Astrocyte of the cerebellum (primary cell): ENCODE measurements around the gene KDR.

ENCODE experiments used
- DNase-seq: peaks from one replicate; pipeline ENCODE4 v3.0.0-alpha.2; 2011; ENCODE audit warnings: low read depth
- H3K4me3 ChIP-seq: 2 replicates; pipeline ENCODE4 v1.5.1; 2011; ENCODE audit warnings: mild to moderate bottlenecking, low read depth, low read length, moderate library complexity
- CTCF ChIP-seq: IDR thresholded peaks from 2 replicates; pipeline ENCODE4 v1.5.1; 2012; ENCODE audit warnings: low read length, low read depth, moderate library complexity, mild to moderate bottlenecking; ENCODE audit errors: missing control alignments
- in situ Hi-C: cut with HindIII; loops from 2 replicates; pipeline ENCODE4 v1.10.0; 2017; ENCODE audit warnings: low sequenced_read_pairs

KDR gene

DNA sequence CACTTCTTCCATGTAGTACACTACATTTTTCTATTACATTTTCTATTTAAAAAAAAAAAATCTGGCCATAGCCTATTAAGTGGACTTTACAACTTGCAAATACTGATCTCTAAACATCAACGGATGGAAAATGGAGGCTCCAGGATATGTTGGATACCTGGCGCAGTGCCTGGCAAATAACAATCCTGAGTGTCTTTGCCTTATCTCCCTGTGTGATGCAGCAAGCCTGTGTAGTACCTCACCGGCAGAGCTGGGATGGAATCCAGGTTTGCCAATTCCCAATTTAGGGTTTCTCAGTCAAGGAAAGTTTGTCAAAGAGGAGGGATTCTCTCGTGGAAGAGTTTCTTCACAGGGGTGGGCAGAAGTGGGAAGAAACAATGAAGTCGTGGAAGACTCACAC lies 93.2 kb downstream of the KDR start:
- in situ Hi-C loops: no loop called here
- TF ChIP-seq CTCF: no peak
- no peak for DNase-seq
- no peak overlapping the region for H3K4me3 ChIP-seq

DNA sequence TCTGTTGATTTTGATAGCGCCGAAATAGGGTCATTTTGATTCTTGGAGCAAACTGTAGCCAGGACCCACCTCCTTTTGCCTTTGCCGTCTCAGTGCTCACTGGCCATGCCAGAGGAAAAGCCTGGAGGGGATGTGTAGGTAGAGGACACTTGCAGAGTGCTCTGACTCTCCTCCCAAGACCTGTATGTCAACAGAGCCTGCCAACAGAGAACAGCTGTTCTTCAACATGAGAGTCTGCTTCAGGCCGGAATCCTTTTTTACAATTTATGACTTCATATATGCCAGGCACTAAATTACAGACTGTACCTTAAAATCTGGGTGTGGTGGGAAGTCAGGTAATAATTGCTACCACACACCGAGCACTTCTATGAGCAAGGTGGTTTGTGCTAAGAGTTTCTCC lies 94.2 kb downstream of the KDR start:
- in situ Hi-C loops: no loop called here
- no peak overlapping the region for H3K4me3 ChIP-seq
- DNase-seq: no peak
- TF ChIP-seq CTCF: no peak

DNA sequence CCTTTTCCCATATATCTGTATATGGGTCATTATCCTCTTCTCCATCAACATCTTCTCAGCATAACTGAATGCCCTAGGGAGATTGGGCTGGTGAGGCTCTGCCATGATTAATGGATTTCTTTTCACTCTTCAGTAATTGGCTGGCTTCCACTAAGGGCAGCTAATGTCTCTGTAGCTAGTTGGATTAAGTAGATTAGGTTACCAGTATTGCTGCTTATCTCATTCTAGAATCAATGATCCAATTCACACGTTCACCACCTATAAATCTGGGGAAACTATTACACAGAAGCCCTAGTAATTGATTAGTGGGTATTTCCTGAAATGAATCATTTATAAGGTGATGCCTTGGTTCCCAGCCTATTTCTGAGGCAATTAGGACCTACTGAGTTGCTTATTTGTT lies 94.8 kb downstream of the KDR start:
- no peak for DNase-seq
- TF ChIP-seq CTCF: no peak
- H3K4me3 ChIP-seq: no peak overlapping the region
- in situ Hi-C loops: no loop called here

- H3K4me3 ChIP-seq: no peak overlapping the region
- in situ Hi-C loops: no loop called here
- no peak for TF ChIP-seq CTCF
- no peak for DNase-seq
These were observed 95.4 kb downstream of the KDR start for GRCh38 chr4:55029821-55030503.

DNA sequence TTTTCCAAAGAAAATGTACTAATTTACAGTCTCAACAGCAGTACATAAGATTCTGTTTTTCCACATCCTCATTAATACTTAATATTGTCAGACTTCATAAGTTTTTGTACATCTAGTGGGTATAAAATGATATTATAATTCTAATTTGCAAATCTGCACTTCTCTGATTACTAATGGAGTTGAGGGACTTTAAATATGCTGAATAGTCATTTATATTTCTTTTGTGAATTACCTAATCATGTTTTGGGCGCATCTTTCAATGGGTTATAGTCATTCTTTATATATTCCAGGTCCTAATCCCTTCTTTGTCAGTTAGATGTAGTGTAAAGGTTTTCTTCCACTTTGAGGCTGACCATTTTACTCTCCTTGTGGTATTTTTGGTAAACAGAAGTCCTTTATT lies 96.1 kb downstream of the KDR start:
- no peak for DNase-seq
- no peak overlapping the region for H3K4me3 ChIP-seq
- no peak for TF ChIP-seq CTCF
- in situ Hi-C loops: no loop called here
